GM12872 (cell line): ENCODE data around the gene SCAF11.

Source experiments
- CTCF ChIP-seq: IDR thresholded peaks from 3 replicates; pipeline ENCODE4 v1.5.1; 2011; ENCODE audit warnings: low read depth, mild to moderate bottlenecking, low read length, moderate library complexity; ENCODE audit not compliant: insufficient read depth

SCAF11 gene

DNA sequence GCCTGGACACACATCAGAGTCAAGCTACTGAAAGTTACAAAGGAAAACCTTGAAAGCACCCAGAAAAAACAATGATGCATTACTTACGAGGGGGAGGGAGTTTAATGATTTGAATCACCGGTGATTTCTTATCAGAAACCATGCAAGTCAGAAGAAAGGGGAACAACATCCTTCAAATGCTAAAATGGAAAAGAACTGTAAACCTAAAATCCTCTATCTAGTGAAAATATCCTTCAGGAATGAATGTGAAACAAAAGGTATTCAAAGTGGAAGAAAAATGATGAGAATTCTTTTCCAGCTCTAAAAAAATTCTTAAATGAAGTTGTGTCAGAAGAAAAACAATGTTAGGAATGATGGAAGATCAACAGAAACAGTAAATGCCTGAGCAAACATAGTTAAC, 16.8 kb downstream of the SCAF11 start:
- TF ChIP-seq CTCF = no peak

GRCh38 chr12:45970391-45970790, 20.0 kb downstream of the SCAF11 start:
- TF ChIP-seq CTCF = no peak

DNA sequence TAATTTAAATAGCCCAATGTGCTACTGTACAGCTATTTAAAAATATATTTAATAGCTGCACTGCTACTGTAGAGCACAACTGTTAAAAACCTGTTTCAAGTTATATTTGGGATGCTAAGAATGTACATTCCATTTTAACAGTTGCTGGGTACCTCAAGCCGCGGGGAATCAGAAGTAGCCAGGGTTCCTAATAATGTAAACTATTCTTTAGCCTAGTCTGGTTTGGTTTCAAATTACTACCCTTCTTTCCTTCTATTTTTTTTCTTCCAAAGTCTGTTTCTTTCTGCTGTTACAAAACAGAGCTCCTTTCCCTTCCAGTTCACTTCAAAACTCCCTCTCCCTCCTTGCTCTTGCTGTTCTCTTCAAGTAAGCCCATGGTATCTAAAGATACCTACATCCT, 21.3 kb downstream of the SCAF11 start:
- no peak for TF ChIP-seq CTCF

GRCh38 chr12:45966486-45966885, 23.9 kb downstream of the SCAF11 start:
- TF ChIP-seq CTCF = no peak

GRCh38 chr12:45962553-45963325, 27.6 kb downstream of the SCAF11 start:
- no peak for TF ChIP-seq CTCF

GRCh38 chr12:45959728-45960127, 30.6 kb downstream of the SCAF11 start:
- TF ChIP-seq CTCF = no peak

DNA sequence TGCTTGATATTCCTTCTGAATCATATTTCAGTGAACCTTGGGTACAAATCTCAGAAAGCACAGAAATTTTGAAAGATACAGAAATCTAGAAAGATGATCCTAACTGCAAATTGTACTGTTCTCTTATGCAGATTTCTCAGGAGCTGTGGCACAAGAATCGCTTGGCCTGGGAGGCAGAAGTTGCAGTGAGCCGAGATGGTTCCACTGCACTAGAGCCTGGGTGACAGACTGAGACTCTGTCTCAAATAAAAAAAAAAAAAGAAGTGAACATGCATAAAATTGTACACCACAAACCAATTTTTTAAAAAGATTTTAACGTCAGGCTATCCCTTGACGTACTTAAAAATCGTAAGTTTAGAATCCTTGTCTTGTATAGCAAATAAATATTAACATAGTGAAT, 31.3 kb downstream of the SCAF11 start:
- TF ChIP-seq CTCF = no peak

DNA sequence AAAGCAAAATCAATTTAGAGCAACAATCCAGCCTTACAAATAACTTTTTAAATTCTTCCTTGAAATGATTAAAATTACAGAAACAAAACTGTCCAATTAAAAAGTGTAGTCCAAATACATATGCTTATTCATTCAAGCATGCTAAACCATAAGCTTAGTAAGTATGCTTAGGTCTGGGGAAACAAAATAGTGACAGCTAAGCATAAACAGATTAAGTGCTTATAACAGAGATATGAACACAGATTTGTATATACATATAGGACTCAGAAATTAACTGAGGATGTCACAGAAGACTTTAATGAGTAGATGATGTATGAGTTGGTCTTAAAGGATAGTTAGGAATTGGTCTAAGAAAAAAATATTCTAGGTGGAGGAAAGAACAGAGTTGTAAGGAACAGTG, 41.8 kb downstream of the SCAF11 start:
- TF ChIP-seq CTCF = no peak
